Forelimb muscle (tissue), 1 donor: ENCODE results near the gene PDZD2. TPM values are rescaled to one million over a fixed set of nuclear protein-coding genes. Genes with fewer than 3 reads are reported as not detected.

Source experiments
- DNase-seq: peaks from one replicate; pipeline ENCODE4 v3.0.0-alpha.2; 2013; ENCODE audit warnings: low read depth
- polyA plus RNA-seq: library from polyadenylated mRNA; unstranded; fragments of 120-200 nt; gene quantifications from one replicate; pipeline ENCODE4 v1.2.1, GENCODE V29; 2013; ENCODE audit not compliant: insufficient read length

Gene PDZD2
- polyA plus RNA-seq, 1 donor, result 6.1 TPM

DNA sequence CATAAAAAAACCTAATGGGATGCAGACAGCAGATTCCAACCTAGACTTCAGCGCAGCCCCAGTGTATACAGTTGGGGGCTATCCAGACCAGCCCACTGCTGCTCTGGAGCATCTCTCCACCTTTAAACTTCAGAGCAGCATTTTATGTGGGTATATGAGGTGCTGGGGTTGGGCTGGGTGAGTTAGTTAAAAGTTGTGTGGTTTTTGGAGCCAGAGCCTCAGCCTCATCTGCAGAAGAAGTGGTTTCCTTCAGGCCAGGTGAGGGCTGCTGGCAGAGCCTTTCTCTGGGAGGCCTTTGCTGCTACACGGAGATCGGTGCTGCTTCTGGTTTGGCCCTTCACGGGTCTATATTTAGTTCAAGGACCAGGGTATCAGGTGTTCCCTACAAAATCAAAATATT lies 228.3 kb downstream of the PDZD2 start:
- DNase-seq, result no peak

DNA sequence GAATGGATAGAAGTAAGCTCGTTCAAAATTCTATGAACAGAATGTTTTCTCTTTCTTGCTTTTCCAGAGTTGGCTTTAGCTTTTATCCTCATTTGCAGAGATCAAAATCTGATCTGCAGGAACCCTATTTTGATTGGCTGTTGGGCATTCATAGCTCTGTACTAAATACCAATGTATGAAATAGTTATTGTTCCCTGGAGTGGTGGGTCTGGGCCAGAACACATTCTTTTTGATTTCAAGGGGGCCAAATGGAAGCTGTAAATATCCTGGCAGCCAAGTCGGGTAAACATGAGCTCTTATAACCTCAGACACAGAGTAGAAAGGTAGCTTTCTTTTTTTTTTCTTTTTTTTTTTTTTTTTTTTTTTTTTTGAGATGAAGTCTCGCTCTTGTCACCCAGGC lies 241.5 kb downstream of the PDZD2 start:
- no peak for DNase-seq

DNA sequence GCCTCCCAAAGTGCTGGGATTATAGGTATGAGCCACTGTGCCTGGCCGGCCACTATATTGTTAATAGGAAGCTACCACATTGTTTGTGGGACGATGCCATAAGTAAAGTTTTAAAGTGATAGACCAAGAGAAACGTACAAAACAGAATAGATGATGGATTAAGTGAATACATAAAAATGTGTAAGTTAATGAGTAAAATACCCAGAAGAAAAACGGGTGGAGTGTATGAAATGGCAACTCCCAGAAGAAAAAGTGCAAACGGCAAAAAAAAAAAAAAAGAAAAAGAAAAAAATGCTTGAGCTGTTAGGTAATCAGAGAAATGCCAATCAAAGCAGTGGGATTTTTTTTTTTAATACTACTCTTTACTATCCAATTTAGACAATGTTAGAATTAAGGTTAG lies 246.0 kb downstream of the PDZD2 start:
- DNase-seq, result no peak

DNA sequence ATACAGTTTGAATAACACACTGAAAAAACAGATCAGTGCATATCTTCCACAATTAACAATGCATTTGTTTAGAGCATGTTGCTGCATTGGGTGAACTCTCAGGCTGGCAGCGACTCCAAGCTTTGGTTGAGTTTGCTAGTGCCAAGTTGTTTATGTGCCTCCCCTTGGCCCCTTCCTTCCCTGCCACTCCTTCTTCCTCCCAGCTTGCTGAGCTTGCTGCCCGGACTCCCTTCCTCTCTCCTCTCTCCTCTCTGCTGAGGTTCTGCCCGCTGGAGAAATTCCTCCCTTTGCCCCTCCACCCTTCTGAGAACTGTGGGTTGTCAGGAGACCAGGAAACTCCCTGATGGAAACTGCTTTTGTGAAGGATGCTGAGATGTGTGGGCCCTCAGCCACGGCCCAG lies 247.3 kb downstream of the PDZD2 start:
- DNase-seq, result no peak

DNA sequence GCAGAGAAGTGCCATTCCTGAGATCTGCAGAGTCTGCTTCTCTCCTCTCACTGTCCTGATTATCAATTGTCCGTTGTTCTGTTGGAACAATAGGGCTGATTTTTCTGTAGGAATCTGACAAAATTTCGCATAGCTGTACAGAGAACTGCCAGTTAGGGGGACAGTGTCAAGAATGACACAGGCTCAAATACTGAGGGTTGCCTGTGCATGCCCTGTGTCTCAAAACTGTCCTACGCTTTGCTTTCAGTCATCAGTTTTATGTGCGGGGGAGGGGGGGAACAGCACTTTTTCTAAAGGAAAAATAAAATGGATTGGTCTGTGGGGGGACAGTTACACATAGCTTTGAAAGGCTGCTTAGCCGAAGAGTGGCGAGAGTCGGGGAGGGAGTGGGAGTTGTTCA lies 248.6 kb downstream of the PDZD2 start:
- no peak for DNase-seq

DNA sequence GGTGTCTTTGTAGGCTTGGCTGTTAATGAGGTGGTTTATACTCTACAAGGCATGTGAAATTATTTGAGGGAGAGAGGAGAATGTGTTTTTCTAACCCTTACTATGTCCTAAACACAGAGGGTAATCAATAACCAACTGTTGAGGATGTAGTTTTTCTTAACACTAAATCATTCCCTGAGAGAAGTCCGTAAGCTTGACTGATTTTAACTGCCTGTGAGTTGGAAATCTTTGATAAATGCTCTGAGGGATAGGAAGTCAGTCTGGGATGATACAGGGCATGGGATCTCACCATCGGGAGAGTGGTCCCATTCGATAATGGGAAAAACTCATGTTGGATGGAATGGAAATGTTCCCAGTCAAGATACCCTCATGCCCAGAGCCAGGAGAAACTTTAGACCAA lies 249.6 kb downstream of the PDZD2 start:
- DNase-seq, result no peak

DNA sequence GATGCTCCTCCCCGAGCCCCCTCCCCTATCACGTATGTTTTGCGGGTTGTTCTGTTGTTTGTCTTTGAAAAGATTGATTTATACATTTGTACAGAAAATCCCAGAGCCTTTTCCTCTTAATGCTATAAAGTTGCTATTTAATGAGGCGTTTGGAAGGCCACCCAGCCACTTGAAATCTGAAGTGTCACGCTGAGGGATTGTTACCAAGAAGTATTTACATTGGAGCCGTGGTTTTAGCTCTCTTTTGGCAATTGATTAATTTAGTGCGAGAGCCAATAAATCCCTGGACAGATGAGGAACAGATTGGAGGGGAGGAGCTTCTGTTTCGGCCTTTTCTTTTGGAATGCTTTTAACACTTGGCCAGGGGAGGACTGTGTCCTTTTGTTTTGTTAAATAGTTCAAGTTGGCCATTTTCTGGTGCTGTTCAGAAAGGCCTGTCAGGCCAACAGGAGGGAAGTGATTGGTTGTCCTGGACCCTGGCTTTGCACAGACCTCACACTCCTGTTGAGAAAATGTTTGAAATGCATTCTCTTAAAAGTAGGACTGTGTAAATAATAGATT lies 250.2 kb downstream of the PDZD2 start:
- DNase-seq, result no peak

DNA sequence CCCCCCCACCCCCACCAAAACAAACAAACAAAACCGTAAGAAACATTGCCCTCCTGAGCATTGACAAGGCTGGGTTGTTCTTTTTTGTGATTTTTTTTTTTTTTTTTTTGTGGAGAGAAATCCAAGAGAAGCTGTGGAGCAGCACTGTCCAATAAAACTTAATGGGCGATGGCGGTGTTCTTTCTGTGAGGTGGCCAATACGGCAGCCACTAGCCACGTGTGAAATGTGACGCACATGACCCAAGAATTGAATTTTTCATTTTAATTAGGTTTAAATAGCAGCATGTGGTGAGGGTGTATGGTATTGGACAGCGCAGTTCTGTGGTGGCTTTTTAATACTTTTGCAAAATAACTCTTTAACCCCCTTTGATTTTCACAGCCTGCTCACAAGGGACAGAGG lies 251.1 kb downstream of the PDZD2 start:
- no peak for DNase-seq

DNA sequence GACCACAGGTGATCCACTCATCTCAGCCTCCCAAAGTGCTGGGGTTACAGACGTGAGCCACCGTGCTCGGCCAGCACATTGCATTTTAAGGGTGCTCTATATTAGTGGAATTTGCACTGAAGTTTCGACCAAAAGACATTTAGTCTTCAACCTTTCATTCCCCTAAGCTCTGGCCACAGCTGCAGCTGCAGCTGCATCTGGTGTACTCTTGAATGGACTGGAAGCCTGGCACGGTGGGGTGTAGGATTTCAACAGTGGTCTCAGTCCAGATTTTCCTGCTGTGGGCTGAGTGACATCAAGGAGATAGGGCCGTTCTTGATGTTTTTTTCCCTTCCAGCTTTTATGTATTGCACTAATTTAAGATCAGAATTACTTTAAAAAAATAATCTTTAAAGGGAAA lies 255.2 kb downstream of the PDZD2 start:
- no peak for DNase-seq

DNA sequence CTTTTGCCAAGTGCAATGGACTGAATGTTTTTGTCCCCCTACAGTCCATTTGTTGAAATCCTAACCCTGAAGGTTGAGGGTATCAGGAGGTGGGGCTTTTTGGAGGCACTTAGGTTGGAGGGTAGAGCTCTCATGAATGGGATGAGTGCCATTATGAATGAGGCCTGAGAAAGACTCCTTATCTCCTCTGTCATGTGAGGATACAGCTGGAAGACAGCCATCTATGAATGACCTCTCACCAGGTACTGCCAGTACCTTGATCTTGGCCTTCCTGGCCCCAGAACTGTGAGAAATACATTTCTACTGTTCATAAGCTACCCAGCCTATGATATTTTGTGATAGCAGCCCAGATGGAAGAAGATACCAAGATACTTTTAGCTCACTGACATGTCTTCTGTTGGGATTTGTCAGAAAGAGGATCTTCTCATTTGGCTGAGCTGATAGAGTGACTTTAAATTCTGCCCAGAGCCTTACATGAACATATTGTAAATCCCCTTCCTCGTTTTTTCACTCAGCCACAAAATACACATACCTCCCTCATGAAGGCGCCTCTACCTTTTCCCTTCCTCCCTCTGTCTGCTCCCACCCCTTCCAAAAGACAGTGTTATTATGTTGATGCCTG lies 256.4 kb downstream of the PDZD2 start:
- no peak for DNase-seq

DNA sequence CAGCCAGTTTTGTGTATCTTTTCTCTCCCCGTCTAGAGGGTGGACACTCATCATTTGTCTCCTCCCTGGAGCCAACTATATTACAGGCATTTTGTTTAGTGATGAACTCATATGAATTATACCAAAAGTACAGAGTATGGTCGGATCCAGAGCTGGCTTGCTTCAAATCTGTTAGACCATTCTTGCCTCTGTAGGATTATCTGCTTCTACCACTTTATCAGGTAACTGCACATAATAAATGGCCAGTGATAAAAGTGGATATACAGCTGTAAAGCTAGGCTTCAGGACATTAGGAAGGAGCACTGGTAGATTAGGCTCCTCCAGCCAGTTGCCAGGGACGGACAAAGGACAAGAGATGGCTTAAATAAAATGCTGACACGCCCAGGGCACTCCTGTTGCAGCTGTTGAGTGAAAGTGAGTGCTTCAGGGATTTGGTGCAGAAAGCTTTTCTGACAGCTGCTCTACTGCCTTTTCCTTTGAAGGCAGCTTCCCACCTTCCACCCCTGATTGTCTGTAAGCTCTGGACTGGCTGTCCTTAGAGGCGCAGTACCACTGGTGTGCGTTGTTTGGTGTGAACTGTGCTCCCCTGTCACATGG lies 259.2 kb downstream of the PDZD2 start:
- DNase-seq, result no peak

DNA sequence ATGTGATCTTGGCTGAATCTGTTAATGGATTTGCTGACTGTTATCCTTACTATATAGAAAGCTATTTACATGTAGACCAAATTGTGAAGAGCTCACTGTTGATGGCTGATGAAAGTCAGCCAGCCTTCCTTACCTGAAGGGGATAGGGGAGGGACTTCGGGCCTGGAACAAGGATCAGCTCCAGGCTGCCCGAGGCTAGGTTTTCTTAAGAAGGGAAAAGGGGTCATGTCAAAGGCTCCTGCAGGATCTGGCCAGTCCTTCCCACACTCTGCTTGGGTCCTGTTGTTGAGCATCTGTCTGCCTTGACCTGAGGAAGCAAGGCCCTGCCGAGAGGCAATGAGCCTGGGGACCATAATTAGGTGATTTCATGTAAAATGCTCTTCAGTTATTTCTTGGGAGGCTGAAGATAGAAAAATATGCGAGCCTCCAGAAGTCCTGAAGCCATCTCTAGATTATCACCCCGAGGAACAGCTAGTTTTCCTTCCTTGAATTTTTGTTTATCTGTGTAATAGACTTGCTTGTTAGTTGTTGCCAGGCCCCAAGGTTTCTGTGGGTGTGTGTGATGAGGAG lies 261.4 kb downstream of the PDZD2 start:
- no peak for DNase-seq

DNA sequence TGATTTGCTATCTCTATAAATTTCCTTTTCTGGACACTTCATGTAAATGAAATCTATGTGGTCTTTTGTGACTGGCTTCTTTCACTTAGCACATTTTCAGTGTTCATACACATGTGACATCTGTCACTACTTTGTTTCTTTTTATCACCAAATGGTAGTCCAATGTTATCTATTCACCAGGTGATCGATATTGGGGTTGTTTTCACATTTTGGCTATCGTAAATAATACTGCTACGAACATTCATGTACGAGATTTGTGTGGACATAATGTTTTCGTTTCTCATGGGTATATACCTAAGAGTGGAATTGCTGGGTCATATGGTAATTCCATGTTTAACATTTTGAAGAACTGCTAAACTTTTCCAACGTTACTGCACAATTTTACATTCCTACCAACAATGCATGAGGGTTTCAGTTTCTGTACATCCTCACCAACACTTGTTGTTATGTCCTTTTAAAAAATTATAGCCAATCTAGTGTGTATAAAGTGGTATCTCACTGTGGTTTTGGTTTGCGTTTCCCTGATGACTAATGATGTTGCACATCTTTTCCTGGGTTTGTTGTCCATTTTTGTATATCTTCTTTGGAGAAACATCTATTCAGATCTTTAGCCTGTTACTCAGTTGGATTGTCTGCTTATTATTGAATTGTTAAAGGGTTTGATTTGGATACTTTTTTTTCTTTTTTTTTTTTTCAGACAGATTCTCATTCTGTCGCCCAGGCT lies 263.0 kb downstream of the PDZD2 start:
- DNase-seq, result no peak

DNA sequence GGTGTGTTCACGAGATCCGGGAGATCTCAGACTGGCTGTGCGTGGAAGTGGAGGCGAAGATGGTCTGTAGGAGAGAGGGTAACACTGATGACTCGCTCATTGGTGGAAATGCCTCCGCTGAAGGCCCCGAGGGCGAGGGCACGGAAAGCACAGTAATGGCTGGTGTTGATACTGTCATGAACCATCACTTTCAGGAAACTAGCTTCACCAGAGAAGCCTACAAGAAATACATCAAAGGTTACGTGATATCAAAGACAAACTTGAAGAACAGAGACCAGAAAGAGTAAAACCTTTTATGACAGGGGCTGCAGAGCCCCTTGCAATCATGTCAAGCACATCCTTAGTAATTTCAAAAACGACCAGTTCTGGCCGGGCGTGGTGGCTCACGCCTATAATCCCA lies 269.5 kb downstream of the PDZD2 start:
- no peak for DNase-seq

DNA sequence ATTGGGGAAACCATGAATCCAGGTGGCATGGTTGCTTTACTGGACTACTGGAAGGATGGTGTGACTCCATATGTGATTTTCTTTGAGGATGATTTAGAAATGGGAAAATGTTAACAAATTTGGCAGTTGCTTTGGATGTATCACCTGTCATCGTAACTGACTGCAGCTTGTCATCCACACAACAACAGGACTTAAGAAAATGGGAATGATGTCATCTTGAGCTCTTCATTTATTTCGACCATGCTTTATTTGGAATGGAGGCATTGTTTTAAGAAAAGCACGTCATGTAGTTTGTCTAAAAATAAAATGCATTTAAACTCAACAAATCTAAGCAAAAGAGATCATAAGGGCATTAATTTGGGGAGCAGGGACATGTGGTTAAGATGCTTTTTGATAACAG lies 270.1 kb downstream of the PDZD2 start:
- no peak for DNase-seq

DNA sequence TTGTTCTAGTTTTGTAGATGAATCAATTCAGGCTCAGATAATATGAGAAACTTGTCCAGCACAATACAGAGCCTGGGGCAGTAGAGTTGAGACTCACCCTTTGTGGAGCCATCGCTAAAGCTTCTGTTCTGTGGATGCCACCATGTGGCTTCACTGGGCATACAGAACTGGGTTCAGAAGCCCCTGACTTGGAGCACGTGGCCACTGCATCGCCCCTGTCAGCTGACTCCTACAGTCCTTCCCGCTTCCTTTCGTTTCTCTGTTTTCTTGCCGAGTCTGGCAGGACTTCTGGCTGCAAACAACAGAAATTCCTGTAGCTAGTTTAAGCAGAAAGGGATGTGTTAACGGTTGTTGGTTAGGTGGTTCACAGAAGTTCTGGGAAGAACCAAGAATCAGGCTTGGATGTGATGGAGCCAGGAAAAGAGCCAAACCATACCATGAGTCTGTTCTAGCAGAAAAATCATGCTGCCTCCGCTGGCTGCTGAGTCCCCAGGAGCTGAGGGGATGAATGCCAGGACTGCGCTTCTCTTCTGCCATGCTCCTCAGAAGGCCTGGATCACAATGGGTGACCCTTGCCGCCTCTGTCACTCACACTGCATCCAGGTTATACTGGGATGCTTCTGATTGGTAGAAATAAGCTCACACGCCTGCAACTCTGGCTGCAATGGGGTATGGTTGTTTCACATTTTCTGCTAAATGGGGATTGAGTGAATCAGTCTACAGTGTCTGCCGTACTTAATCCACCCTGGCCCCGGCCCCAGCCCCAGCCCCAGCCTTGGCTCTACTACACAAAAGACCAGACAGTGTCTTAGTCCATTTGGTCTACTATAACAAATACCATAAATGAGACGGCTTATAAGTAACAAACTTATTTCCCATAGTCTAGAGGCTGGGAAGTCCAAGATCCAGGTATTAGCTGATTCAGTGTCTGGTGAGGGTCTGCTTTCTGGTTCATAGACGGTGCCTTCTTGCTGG lies 272.6 kb downstream of the PDZD2 start:
- no peak for DNase-seq

DNA sequence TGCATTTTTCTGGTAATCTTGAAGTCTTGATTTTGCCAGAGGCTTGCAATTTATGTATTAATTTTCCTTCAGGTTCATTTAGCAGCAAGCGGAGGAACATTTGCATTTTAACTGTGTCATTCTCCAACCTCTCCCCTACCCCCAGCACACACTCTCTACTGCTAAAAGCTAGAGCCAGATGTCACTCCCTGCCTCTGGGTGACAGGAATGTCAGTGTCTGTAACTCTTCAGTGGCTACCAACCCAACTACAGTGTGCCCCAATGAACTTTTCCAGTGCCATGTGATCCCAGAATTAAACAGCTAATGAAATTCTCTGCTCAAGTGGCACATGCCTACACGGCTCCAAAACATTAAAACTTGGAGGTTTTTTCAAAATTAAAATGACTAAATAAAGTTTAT lies 274.9 kb downstream of the PDZD2 start:
- no peak for DNase-seq

DNA sequence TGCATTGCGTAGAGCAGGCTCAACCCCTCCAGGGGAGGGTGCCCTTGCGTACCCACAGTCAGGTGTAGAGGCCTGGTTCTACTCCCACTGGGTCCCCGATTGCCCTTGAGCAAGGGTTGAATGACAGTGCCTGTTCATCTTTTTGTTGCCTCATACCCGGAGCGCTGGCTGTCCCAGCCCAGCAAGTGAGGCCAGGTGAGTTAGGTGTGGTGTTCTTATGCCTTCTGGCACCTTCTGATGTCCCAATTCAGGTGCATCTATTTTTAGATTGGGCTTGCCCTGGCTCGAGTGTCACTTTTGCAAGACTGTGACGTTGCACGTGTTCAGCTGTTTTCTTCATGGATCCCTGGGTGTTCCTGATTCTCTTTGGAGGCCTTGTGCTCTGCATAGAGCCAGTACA lies 277.4 kb downstream of the PDZD2 start:
- DNase-seq, result no peak

DNA sequence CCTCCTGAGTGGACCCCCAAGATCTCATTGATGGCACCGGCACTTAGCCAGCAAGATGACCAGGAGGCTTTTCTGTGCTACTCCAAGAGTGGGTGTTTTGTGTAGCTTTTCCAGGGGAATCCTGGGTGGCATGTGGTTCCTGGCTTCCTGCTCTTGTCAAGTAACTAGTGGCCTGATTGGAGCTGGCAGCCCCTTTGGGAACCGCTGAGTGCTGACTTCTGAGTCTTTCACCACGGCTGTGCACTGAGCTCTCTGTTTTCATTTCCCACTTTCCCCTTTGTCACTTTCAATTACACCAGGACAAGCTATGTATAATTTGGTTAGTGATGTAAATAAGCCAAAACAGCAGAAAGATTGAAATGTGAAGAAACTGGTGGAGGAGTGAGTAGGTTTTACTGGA lies 279.8 kb downstream of the PDZD2 start:
- DNase-seq, result no peak

DNA sequence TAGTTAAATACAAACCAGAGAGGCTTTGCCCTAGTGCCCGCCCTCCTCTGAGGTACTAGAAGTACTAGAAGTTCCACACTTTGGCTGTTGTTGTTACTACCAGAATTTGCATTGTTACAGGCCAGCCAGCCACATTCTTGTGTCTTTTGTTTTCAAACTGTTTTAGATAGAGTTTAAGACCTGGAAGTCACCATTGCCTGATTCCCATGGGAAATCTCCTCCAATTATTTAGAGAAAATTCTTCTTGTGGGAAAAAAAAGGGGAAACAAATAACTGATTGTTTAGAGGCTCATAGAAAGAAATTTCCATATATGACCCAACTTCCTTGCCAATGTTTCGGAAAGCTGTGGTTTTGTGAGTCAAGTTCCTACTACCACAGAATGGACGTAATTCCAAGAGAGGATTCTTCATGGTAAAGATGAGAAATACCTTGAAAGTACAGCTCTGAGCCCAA lies 282.9 kb downstream of the PDZD2 start:
- DNase-seq, result no peak

DNA sequence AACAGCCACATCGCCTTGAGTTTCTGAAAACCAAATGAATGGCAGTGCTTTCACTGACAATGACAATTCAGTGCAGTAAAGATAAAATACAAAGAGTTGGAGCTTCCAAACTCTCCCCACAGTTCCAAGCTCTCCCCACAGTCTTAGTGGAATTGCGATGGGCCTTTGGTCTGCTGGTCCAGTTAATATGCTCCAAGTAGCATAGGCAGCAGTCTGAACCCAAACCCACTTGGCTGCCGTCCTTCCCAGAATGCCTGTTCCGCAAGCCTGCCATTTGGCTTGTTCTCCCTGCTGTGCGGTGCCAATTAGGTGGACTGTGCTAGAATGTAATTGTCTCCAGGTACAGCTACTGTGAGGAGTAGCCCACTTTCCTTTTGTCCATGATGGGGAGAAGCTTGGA lies 285.1 kb downstream of the PDZD2 start:
- no peak for DNase-seq

DNA sequence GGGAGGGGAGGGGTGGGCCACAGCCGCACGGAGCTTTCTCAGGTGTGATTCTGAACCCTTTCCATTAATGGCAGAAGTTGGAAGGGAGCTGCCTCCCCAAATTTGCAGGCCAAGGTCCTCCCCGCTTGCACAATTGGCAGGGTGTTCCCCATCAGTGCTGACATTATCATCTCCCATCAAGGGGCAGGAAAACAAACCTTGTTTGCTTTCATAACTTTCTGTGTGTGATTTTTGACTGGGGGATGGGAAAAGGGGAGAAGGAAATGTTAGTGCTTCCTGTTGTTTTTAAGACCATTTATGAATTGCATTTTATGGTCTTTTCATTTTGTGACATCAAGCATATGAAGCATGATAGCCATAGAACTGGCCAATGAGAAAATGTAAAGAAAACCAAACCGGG lies 292.9 kb downstream of the PDZD2 start:
- no peak for DNase-seq
